HepG2 (cell line): ENCODE results near the gene GOLT1A. TPM values are rescaled to one million over a fixed set of nuclear protein-coding genes. Genes with fewer than 3 reads are reported as not detected.

Experiments
- ATAC-seq: fragments of 200-7000 bp; cut with Tn5 transposase; 3 replicates; pipeline ENCODE4 v1.9.1; 2020; ENCODE audit warnings: mild to moderate bottlenecking, moderate library complexity
- BruUV-seq: library from RNA; stranded (reverse); fragments of 400-500 nt; replicated peaks from 2 replicates; lab custom pipeline; 2021; lab: Mats Ljungman, UMichigan
- CTCF ChIA-PET: fragments of 300-600 bp; formaldehyde crosslinking; extraction: SDS; loops from one replicate; lab custom pipeline; 2021; ENCODE audit warnings: low total read pairs, inconsistent platforms, low intra/inter-chr PET ratio; lab: Yijun Ruan, JAX
- POLR2A ChIA-PET: fragments of 350-600 bp; sonication (Branson Sonifier 250); formaldehyde crosslinking; loops from one replicate; lab custom pipeline; 2020; ENCODE audit warnings: antibody characterized with exemption, inconsistent platforms; lab: Yijun Ruan, JAX
- DNase-seq: peaks from one replicate; pipeline ENCODE4 v3.0.0-alpha.2; 2015; ENCODE audit warnings: low spot score
- FAIRE-seq: peaks from 3 replicates; lab custom pipeline; 2011; peaks lifted over from hg19 to GRCh38; lab: Jason Lieb, UNC
- H2AFZ ChIP-seq: one replicate; pipeline ENCODE4 v1.6.1; 2011; ENCODE audit warnings: low read length, inconsistent platforms
- H3K27ac ChIP-seq: fragments of 300-600 bp; 3 replicates; pipeline ENCODE4 v1.8.0; 2011; ENCODE audit warnings: mixed run types, mild to moderate bottlenecking, mixed read lengths, low read length, inconsistent platforms; ENCODE audit not compliant: insufficient read depth; ENCODE audit errors: extremely low read length
- H3K27me3 ChIP-seq, 2 experiments: fragments of 200-600 bp in 1 of 2; 2 replicates in 1 of 2; 3 replicates in 1 of 2; pipeline versions ENCODE4 v1.6.0 to v1.8.0; 2011; ENCODE audit warnings: low read length in 2 of 2, mild to moderate bottlenecking in 2 of 2, moderate library complexity in 2 of 2, inconsistent platforms in 1 of 2; ENCODE audit not compliant: insufficient read depth in 2 of 2, control insufficient read depth in 1 of 2
- H3K36me3 ChIP-seq, 2 experiments: fragments of 200-600 bp in 1 of 2; replicated peaks in 1 of 2; 2 replicates in 1 of 2; 3 replicates in 1 of 2; pipeline versions ENCODE4 v1.5.1 to v1.8.0; 2011; ENCODE audit warnings: low read length in 2 of 2, inconsistent platforms in 1 of 2; ENCODE audit not compliant: insufficient read depth in 2 of 2, control insufficient read depth in 1 of 2
- H3K4me1 ChIP-seq: 2 replicates; pipeline ENCODE4 v1.5.1; 2012; ENCODE audit warnings: low read length, inconsistent platforms; ENCODE audit not compliant: insufficient read depth
- H3K4me2 ChIP-seq: 2 replicates; pipeline ENCODE4 v1.6.0; 2011; ENCODE audit warnings: low read depth, low read length, inconsistent platforms
- H3K4me3 ChIP-seq, 3 experiments: fragments of 200-600 bp in 1 of 3; sonication (generic), shearing (Covaris generic) in 1 of 3; replicated peaks in 1 of 3; 2 replicates each; pipeline ENCODE4 v1.5.1; 2011 to 2016; ENCODE audit warnings: low read length in 3 of 3, inconsistent platforms in 2 of 3, low read depth in 2 of 3, mild to moderate bottlenecking in 2 of 3, control low read depth in 1 of 3, mixed read lengths in 1 of 3; ENCODE audit not compliant: insufficient read depth in 1 of 3
- H3K79me2 ChIP-seq: one replicate; pipeline ENCODE4 v1.6.1; 2011; ENCODE audit warnings: low read length, inconsistent platforms; ENCODE audit not compliant: insufficient read depth
- H3K9ac ChIP-seq: 2 replicates; pipeline ENCODE4 v1.6.0; 2011; ENCODE audit warnings: mild to moderate bottlenecking, low read depth, low read length, inconsistent platforms; ENCODE audit not compliant: insufficient read depth
- H3K9me3 ChIP-seq: 2 replicates; pipeline ENCODE4 v1.5.1; 2012; ENCODE audit warnings: mild to moderate bottlenecking, low read length
- H4K20me1 ChIP-seq: 2 replicates; pipeline ENCODE4 v1.6.0; 2011; ENCODE audit warnings: inconsistent platforms, mild to moderate bottlenecking, low read length, moderate library complexity; ENCODE audit not compliant: insufficient read depth
- DPF2 ChIP-seq: sonication (generic); formaldehyde crosslinking; IDR thresholded peaks from 2 replicates; pipeline ENCODE4 v1.4.0; 2020; ENCODE audit warnings: mild to moderate bottlenecking, low read depth, missing genetic modification reagents, borderline replicate concordance
- GATA4 ChIP-seq: sonication (generic); IDR thresholded peaks from 2 replicates; pipeline ENCODE4 v1.6.1; 2016; ENCODE audit warnings: antibody characterized with exemption, low read depth, borderline replicate concordance
- HIVEP1 ChIP-seq: sonication (generic); formaldehyde crosslinking; IDR thresholded peaks from 2 replicates; pipeline ENCODE4 v1.4.0; 2020; ENCODE audit warnings: mild to moderate bottlenecking, missing genetic modification reagents
- HMG20A ChIP-seq: IDR thresholded peaks from 2 replicates; pipeline ENCODE4 v1.6.1; 2016; ENCODE audit warnings: borderline replicate concordance
- MXI1 ChIP-seq: IDR thresholded peaks from 3 replicates; pipeline ENCODE4 v1.6.1; 2012; ENCODE audit warnings: low read depth, low read length, inconsistent platforms, borderline replicate concordance
- RBM39 ChIP-seq: fragments of 200-400 bp; formaldehyde crosslinking; IDR thresholded peaks from one replicate; pipeline ENCODE4 v1.6.1; 2018; ENCODE audit warnings: antibody characterized with exemption, mild to moderate bottlenecking, low read depth, low read length; ENCODE audit not compliant: poor library complexity, severe bottlenecking
- TP53 ChIP-seq: sonication (generic); formaldehyde crosslinking; conservative IDR thresholded peaks from 2 replicates; pipeline ENCODE4 v1.4.0; 2020; ENCODE audit warnings: missing genetic modification reagents
- ZBTB7A ChIP-seq: sonication (generic); formaldehyde crosslinking; IDR thresholded peaks from 2 replicates; pipeline ENCODE4 v1.8.0; 2022; ENCODE audit warnings: mild to moderate bottlenecking, missing genetic modification reagents
- ZNF33A ChIP-seq: sonication (generic); formaldehyde crosslinking; IDR thresholded peaks from 2 replicates; pipeline ENCODE4 v1.5.1; 2020; ENCODE audit warnings: missing genetic modification reagents, mild to moderate bottlenecking, moderate library complexity, borderline replicate concordance
- ZNF547 ChIP-seq: sonication (generic); formaldehyde crosslinking; IDR thresholded peaks from 2 replicates; pipeline ENCODE4 v1.5.1; 2020; ENCODE audit warnings: mild to moderate bottlenecking, missing genetic modification reagents
- WGBS: methylation state at CpG from one replicate; pipeline ENCODE4 v1.1.6; 2017; ENCODE audit warnings: low lambda C conversion rate; 5-methylcytosine and 5-hydroxymethylcytosine counted together
- in situ Hi-C: cut with HindIII; loops from 2 replicates; pipeline ENCODE4 v1.10.0; 2017; ENCODE audit warnings: low pct_unique_long_range_greater_than_20kb; ENCODE audit not compliant: extremely low pct_ligation_motif_present
- intact Hi-C: fragments of 100-400 bp; cut with micrococcal nuclease; formaldehyde crosslinking; loops from one replicate; pipeline ENCODE4 v1.10.0; 2022; ENCODE audit not compliant: unreplicated experiment
- polyA plus RNA-seq, 8 experiments: library from polyadenylated mRNA; depleted of rRNA in 3 of 8; stranded (reverse) in 7 of 8; unstranded in 1 of 8; fragments of >200 nt; fragmentation: Illumina TruSeq in 4 of 8; extraction: Trizol in 4 of 8; gene quantifications; 2 replicates each; pipeline versions ENCODE4 v1.2.1 to v1.2.3, GENCODE V29; 2011 to 2016; ENCODE audit warnings: low read depth in 4 of 8, missing spikeins in 1 of 8, mixed read lengths in 1 of 8; ENCODE audit not compliant: insufficient read depth in 1 of 8
- total RNA-seq, 5 experiments: library from RNA; depleted of rRNA; stranded (reverse); fragments of >200 nt; fragmentation: Illumina TruSeq; extraction: Trizol; gene quantifications; 2 replicates each; pipeline ENCODE4 v1.2.3, GENCODE V29; 2016; ENCODE audit warnings: low read depth in 1 of 5
- TF ChIP-seq, protein P1 (sequence below): sonication (generic); formaldehyde crosslinking; IDR thresholded peaks from 2 replicates; pipeline ENCODE4; 2020; ENCODE audit warnings: missing genetic modification reagents, mild to moderate bottlenecking, borderline replicate concordance
- TF ChIP-seq, protein P2 (sequence below): IDR thresholded peaks from 2 replicates; pipeline ENCODE4 v1.6.1; 2012; ENCODE audit warnings: low read length, improper control_type of control experiment
- TF ChIP-seq, protein P3 (sequence below): sonication (generic); formaldehyde crosslinking; conservative IDR thresholded peaks from 2 replicates; pipeline ENCODE4 v1.5.0; 2020; ENCODE audit warnings: missing genetic modification reagents
- TF ChIP-seq, protein P4 (sequence below): sonication (generic); formaldehyde crosslinking; IDR thresholded peaks from 2 replicates; pipeline ENCODE4 v1.8.0; 2022; ENCODE audit warnings: mild to moderate bottlenecking, missing genetic modification reagents

The GOLT1A gene
- total and polyA plus RNA-seq, 2 of the 13 experiments (the other 11 are each of a cell fraction or from before 2014, with no cell fraction given), result 25.8 to 28.0 TPM

DNA sequence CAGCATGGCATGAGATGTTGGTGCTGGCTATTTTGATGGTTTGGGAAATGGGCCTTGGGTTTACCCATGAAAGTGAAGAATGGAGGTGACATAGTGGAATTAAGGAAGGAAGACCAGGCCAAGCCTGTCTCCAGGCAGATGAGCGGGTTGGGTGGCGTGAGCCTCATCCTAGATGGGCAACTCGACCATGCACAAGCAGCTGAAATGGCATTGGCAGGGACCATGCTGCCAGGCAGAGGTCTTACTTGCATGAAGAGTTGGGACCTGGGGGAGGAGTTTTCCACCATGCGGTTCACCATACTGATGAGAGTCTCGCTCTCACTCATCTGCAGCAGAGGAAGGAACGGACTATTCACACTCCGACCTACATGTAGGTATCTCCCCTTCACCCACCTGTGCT, 37.5 kb upstream of the GOLT1A start (continued):
- TF ChIP-seq MXI1 (no peak), HMG20A (CRISPR knock-in tag) (no peak), RBM39 (no peak), GATA4 (no peak)
- TF ChIP-seq, protein P1, sequence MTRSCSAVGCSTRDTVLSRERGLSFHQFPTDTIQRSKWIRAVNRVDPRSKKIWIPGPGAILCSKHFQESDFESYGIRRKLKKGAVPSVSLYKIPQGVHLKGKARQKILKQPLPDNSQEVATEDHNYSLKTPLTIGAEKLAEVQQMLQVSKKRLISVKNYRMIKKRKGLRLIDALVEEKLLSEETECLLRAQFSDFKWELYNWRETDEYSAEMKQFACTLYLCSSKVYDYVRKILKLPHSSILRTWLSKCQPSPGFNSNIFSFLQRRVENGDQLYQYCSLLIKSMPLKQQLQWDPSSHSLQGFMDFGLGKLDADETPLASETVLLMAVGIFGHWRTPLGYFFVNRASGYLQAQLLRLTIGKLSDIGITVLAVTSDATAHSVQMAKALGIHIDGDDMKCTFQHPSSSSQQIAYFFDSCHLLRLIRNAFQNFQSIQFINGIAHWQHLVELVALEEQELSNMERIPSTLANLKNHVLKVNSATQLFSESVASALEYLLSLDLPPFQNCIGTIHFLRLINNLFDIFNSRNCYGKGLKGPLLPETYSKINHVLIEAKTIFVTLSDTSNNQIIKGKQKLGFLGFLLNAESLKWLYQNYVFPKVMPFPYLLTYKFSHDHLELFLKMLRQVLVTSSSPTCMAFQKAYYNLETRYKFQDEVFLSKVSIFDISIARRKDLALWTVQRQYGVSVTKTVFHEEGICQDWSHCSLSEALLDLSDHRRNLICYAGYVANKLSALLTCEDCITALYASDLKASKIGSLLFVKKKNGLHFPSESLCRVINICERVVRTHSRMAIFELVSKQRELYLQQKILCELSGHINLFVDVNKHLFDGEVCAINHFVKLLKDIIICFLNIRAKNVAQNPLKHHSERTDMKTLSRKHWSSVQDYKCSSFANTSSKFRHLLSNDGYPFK (CRISPR knock-in tag), result no peak

DNA sequence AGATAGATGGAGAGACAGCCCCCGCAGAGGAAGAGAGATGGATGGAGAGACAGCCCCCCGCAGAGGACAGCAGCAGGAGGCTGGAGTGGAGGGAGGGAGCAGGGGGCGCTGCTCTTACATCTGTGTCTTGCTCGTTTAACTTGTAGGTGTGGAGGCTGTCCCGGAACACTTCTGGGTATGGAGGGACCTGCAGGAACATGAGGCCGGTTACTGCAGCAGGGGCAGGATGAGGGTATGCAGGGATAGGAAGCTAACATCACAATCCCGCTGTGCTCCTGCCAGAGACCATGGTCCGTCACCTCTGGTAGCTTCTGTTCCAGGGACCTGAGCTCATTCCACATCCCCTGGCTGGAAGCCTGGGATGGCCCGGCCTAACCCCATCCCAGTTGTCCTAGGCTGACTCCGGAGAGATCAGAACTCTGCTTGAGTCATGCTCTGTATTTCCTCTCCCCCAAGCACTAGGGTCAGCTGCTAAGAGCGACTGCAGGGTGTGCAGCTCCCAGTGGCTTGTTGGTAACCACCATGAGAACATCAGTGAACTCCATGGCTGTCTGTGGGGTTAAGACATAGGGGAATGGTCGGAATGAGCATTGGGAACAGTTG, 36.7 kb upstream of the GOLT1A start:
- no peaks in the 10 kb centered on the region for H3K27me3 ChIP-seq
- ChIA-PET POLR2A (no interaction called here), CTCF (no interaction called here)
- H3K9ac ChIP-seq, result no peak overlapping the region
- no peak for ATAC-seq
- H3K4me2 ChIP-seq, result no peak overlapping the region
- no peak for DNase-seq
- H2AFZ ChIP-seq, result no peak overlapping the region
- H3K36me3 ChIP-seq, result peaks cover 0 to 1% of the 10 kb centered on the region in 2 experiments; a peak in 2 of 5 replicates
- H3K79me2 ChIP-seq, result no peaks in the 10 kb centered on the region
- intact Hi-C loops, result no loop called here
- no TSS peak for BruUV-seq
- FAIRE-seq, result no peak
- WGBS, result 86% methylated on average over 11 of the region's 12 CpGs
- H4K20me1 ChIP-seq, result no peaks in the 10 kb centered on the region
- in situ Hi-C loops, result no loop called here
- H3K4me1 ChIP-seq, result peaks cover 25% of the 10 kb centered on the region
- no peak overlapping the region for H3K27ac ChIP-seq
- H3K9me3 ChIP-seq, result no peaks in the 10 kb centered on the region
- no peak overlapping the region for H3K4me3 ChIP-seq
- TF ChIP-seq TP53 (CRISPR knock-in tag) (no peak), ZNF547 (CRISPR knock-in tag) (no peak), ZNF33A (CRISPR knock-in tag) (no peak), ZBTB7A (no peak), DPF2 (CRISPR knock-in tag) (no peak), HIVEP1 (no peak)
- TF ChIP-seq, protein P2, sequence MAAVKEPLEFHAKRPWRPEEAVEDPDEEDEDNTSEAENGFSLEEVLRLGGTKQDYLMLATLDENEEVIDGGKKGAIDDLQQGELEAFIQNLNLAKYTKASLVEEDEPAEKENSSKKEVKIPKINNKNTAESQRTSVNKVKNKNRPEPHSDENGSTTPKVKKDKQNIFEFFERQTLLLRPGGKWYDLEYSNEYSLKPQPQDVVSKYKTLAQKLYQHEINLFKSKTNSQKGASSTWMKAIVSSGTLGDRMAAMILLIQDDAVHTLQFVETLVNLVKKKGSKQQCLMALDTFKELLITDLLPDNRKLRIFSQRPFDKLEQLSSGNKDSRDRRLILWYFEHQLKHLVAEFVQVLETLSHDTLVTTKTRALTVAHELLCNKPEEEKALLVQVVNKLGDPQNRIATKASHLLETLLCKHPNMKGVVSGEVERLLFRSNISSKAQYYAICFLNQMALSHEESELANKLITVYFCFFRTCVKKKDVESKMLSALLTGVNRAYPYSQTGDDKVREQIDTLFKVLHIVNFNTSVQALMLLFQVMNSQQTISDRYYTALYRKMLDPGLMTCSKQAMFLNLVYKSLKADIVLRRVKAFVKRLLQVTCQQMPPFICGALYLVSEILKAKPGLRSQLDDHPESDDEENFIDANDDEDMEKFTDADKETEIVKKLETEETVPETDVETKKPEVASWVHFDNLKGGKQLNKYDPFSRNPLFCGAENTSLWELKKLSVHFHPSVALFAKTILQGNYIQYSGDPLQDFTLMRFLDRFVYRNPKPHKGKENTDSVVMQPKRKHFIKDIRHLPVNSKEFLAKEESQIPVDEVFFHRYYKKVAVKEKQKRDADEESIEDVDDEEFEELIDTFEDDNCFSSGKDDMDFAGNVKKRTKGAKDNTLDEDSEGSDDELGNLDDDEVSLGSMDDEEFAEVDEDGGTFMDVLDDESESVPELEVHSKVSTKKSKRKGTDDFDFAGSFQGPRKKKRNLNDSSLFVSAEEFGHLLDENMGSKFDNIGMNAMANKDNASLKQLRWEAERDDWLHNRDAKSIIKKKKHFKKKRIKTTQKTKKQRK, result no peak
- TF ChIP-seq, protein P3, sequence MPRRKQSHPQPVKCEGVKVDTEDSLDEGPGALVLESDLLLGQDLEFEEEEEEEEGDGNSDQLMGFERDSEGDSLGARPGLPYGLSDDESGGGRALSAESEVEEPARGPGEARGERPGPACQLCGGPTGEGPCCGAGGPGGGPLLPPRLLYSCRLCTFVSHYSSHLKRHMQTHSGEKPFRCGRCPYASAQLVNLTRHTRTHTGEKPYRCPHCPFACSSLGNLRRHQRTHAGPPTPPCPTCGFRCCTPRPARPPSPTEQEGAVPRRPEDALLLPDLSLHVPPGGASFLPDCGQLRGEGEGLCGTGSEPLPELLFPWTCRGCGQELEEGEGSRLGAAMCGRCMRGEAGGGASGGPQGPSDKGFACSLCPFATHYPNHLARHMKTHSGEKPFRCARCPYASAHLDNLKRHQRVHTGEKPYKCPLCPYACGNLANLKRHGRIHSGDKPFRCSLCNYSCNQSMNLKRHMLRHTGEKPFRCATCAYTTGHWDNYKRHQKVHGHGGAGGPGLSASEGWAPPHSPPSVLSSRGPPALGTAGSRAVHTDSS, result no peak
- TF ChIP-seq, protein P4, sequence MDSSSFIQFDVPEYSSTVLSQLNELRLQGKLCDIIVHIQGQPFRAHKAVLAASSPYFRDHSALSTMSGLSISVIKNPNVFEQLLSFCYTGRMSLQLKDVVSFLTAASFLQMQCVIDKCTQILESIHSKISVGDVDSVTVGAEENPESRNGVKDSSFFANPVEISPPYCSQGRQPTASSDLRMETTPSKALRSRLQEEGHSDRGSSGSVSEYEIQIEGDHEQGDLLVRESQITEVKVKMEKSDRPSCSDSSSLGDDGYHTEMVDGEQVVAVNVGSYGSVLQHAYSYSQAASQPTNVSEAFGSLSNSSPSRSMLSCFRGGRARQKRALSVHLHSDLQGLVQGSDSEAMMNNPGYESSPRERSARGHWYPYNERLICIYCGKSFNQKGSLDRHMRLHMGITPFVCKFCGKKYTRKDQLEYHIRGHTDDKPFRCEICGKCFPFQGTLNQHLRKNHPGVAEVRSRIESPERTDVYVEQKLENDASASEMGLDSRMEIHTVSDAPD (CRISPR knock-in tag), result no peak
